Measurements from ENCODE around the gene DKKL1. TPM values are rescaled to one million over a fixed set of nuclear protein-coding genes. Genes with fewer than 3 reads are reported as not detected.
A peak's percentile ranks its signal among the peaks of the same experiment; 100 is the strongest.

The DKKL1 gene
- polyA plus RNA-seq, 4 donors, result 0.19 to 0.66 TPM; not detected in 2

GRCh38 chr19:49414256-49414655 lies 50.6 kb downstream of the DKKL1 start:
- peaks cover 0 to 37% (median 9%) of the 10 kb centered on the region in 3 donors for H3K27me3 ChIP-seq (ENCODE audit: control insufficient read depth in 3 of 3, insufficient read depth in 3 of 3, low read length in 3 of 3)
- WGBS, 3 donors, result 83 to 85% (median 84%) methylated on average over 3 of the region's 3 CpGs
- H3K9me3 ChIP-seq (ENCODE audit: control insufficient read depth in 2 of 2, insufficient read depth in 1 of 2, low read depth in 1 of 2, low read length in 1 of 2), result no peaks in the 10 kb centered on the region
- H3K4me1 ChIP-seq (ENCODE audit: control insufficient read depth in 3 of 3, insufficient read depth in 2 of 3, low read depth in 1 of 3, low read length in 2 of 3), result no peaks in the 10 kb centered on the region
- FAIRE-seq, result no peak
- no peak for DNase-seq
- H3K27ac ChIP-seq (ENCODE audit: low read depth in 1 of 3, low read length in 2 of 3), result no peak overlapping the region
- H3K36me3 ChIP-seq (ENCODE audit: control insufficient read depth in 3 of 3, insufficient read depth in 2 of 3, low read depth in 1 of 3, low read length in 3 of 3), result no peaks in the 10 kb centered on the region
- H3K4me3 ChIP-seq (ENCODE audit: low read depth in 1 of 3, low read length in 3 of 3), result no peak overlapping the region

GRCh38 chr19:49415102-49415809 lies 51.6 kb downstream of the DKKL1 start:
- H3K27me3 ChIP-seq (ENCODE audit: control insufficient read depth in 3 of 3, insufficient read depth in 3 of 3, low read length in 3 of 3), result peaks cover 0 to 44% (median 9%) of the 10 kb centered on the region in 3 donors
- H3K9me3 ChIP-seq (ENCODE audit: control insufficient read depth in 2 of 2, insufficient read depth in 1 of 2, low read depth in 1 of 2, low read length in 1 of 2), result no peaks in the 10 kb centered on the region
- H3K4me3 ChIP-seq (ENCODE audit: low read depth in 1 of 3, low read length in 3 of 3), result no peak overlapping the region
- H3K4me1 ChIP-seq (ENCODE audit: control insufficient read depth in 3 of 3, insufficient read depth in 2 of 3, low read depth in 1 of 3, low read length in 2 of 3), result no peaks in the 10 kb centered on the region
- no peaks in the 10 kb centered on the region for H3K36me3 ChIP-seq (ENCODE audit: control insufficient read depth in 3 of 3, insufficient read depth in 2 of 3, low read depth in 1 of 3, low read length in 3 of 3)
- DNase-seq, result no peak
- 47 to 68% (median 65%) methylated on average over 15 of the region's 15 CpGs for WGBS, 3 donors
- H3K27ac ChIP-seq (ENCODE audit: low read depth in 1 of 3, low read length in 2 of 3), result no peak overlapping the region
- FAIRE-seq, result no peak

GRCh38 chr19:49415810-49416200 lies 52.1 kb downstream of the DKKL1 start:
- H3K36me3 ChIP-seq (ENCODE audit: control insufficient read depth in 3 of 3, insufficient read depth in 2 of 3, low read depth in 1 of 3, low read length in 3 of 3), result no peaks in the 10 kb centered on the region
- H3K27me3 ChIP-seq (ENCODE audit: control insufficient read depth in 3 of 3, insufficient read depth in 3 of 3, low read length in 3 of 3), result peaks cover 0 to 50% (median 9%) of the 10 kb centered on the region in 3 donors
- H3K9me3 ChIP-seq (ENCODE audit: control insufficient read depth in 2 of 2, insufficient read depth in 1 of 2, low read depth in 1 of 2, low read length in 1 of 2), result no peaks in the 10 kb centered on the region
- no peak for FAIRE-seq
- H3K4me1 ChIP-seq (ENCODE audit: control insufficient read depth in 3 of 3, insufficient read depth in 2 of 3, low read depth in 1 of 3, low read length in 2 of 3), result no peaks in the 10 kb centered on the region
- no peak overlapping the region for H3K4me3 ChIP-seq (ENCODE audit: low read depth in 1 of 3, low read length in 3 of 3)
- 31 to 69% (median 65%) methylated on average over 2 of the region's 2 CpGs for WGBS, 3 donors
- no peak overlapping the region for H3K27ac ChIP-seq (ENCODE audit: low read depth in 1 of 3, low read length in 2 of 3)
- no peak for DNase-seq

GRCh38 chr19:49417088-49417487 lies 53.4 kb downstream of the DKKL1 start:
- Histone ChIP-seq H3K4me3 (ENCODE audit: low read depth in 1 of 3, low read length in 3 of 3) (no peak overlapping the region), H3K27ac (ENCODE audit: low read depth in 1 of 3, low read length in 2 of 3) (no peak overlapping the region), H3K9me3 (ENCODE audit: control insufficient read depth in 2 of 2, insufficient read depth in 1 of 2, low read depth in 1 of 2, low read length in 1 of 2) (no peaks in the 10 kb centered on the region), H3K36me3 (ENCODE audit: control insufficient read depth in 3 of 3, insufficient read depth in 2 of 3, low read depth in 1 of 3, low read length in 3 of 3) (no peaks in the 10 kb centered on the region), H3K27me3 (ENCODE audit: control insufficient read depth in 3 of 3, insufficient read depth in 3 of 3, low read length in 3 of 3) (peaks cover 5 to 61% (median 17%) of the 10 kb centered on the region in 3 donors), H3K4me1 (ENCODE audit: control insufficient read depth in 3 of 3, insufficient read depth in 2 of 3, low read depth in 1 of 3, low read length in 2 of 3) (no peaks in the 10 kb centered on the region)
- 35 to 50% (median 36%) methylated on average over 7 of the region's 7 CpGs for WGBS, 3 donors
- DNase-seq (no peak), FAIRE-seq (no peak)

- H3K4me3 ChIP-seq (ENCODE audit: low read depth in 1 of 3, low read length in 3 of 3), result no peak overlapping the region
- no peak for FAIRE-seq
Measured at GRCh38 chr19:49418511-49418910, 54.8 kb downstream of the DKKL1 start.

GRCh38 chr19:49419173-49419572 lies 55.5 kb downstream of the DKKL1 start:
- peaks cover 16 to 79% (median 32%) of the 10 kb centered on the region in 3 donors for H3K27me3 ChIP-seq (ENCODE audit: control insufficient read depth in 3 of 3, insufficient read depth in 3 of 3, low read length in 3 of 3)
- no peak overlapping the region for H3K27ac ChIP-seq (ENCODE audit: low read depth in 1 of 3, low read length in 2 of 3)
- WGBS, 3 donors, result 69 to 79% (median 71%) methylated on average over 2 of the region's 2 CpGs
- H3K9me3 ChIP-seq (ENCODE audit: control insufficient read depth in 2 of 2, insufficient read depth in 1 of 2, low read depth in 1 of 2, low read length in 1 of 2), result no peaks in the 10 kb centered on the region
- FAIRE-seq, result no peak
- H3K4me3 ChIP-seq (ENCODE audit: low read depth in 1 of 3, low read length in 3 of 3), result no peak overlapping the region
- H3K36me3 ChIP-seq (ENCODE audit: control insufficient read depth in 3 of 3, insufficient read depth in 2 of 3, low read depth in 1 of 3, low read length in 3 of 3), result no peaks in the 10 kb centered on the region
- H3K4me1 ChIP-seq (ENCODE audit: control insufficient read depth in 3 of 3, insufficient read depth in 2 of 3, low read depth in 1 of 3, low read length in 2 of 3), result peaks cover 0 to 2% (median 0%) of the 10 kb centered on the region in 3 donors
- no peak for DNase-seq

More at GRCh38 chr19:49418511-49418910, 54.8 kb downstream of the DKKL1 start:
- Histone ChIP-seq H3K9me3 (ENCODE audit: control insufficient read depth in 2 of 2, insufficient read depth in 1 of 2, low read depth in 1 of 2, low read length in 1 of 2) (no peaks in the 10 kb centered on the region), H3K27me3 (ENCODE audit: control insufficient read depth in 3 of 3, insufficient read depth in 3 of 3, low read length in 3 of 3) (peaks cover 16 to 73% (median 28%) of the 10 kb centered on the region in 3 donors), H3K27ac (ENCODE audit: low read depth in 1 of 3, low read length in 2 of 3) (no peak overlapping the region), H3K4me1 (ENCODE audit: control insufficient read depth in 3 of 3, insufficient read depth in 2 of 3, low read depth in 1 of 3, low read length in 2 of 3) (peaks cover 0 to 2% (median 0%) of the 10 kb centered on the region in 3 donors), H3K36me3 (ENCODE audit: control insufficient read depth in 3 of 3, insufficient read depth in 2 of 3, low read depth in 1 of 3, low read length in 3 of 3) (no peaks in the 10 kb centered on the region)
- no peak for DNase-seq
- 65 to 89% (median 66%) methylated on average over 5 of the region's 5 CpGs for WGBS, 3 donors

- DNase-seq (no peak), FAIRE-seq (no peak)
- WGBS, 3 donors, result 72 to 76% (median 76%) methylated on average over 2 of the region's 2 CpGs
- H3K27ac ChIP-seq (ENCODE audit: low read depth in 1 of 3, low read length in 2 of 3), result no peak overlapping the region
- H3K4me1 ChIP-seq (ENCODE audit: control insufficient read depth in 3 of 3, insufficient read depth in 2 of 3, low read depth in 1 of 3, low read length in 2 of 3), result peaks cover 0 to 2% (median 0%) of the 10 kb centered on the region in 3 donors
- H3K36me3 ChIP-seq (ENCODE audit: control insufficient read depth in 3 of 3, insufficient read depth in 2 of 3, low read depth in 1 of 3, low read length in 3 of 3), result no peaks in the 10 kb centered on the region
- no peaks in the 10 kb centered on the region for H3K9me3 ChIP-seq (ENCODE audit: control insufficient read depth in 2 of 2, insufficient read depth in 1 of 2, low read depth in 1 of 2, low read length in 1 of 2)
- no peak overlapping the region for H3K4me3 ChIP-seq (ENCODE audit: low read depth in 1 of 3, low read length in 3 of 3)
- peaks cover 18 to 90% (median 37%) of the 10 kb centered on the region in 3 donors for H3K27me3 ChIP-seq (ENCODE audit: control insufficient read depth in 3 of 3, insufficient read depth in 3 of 3, low read length in 3 of 3)
Measured at GRCh38 chr19:49420227-49420626, 56.5 kb downstream of the DKKL1 start.

GRCh38 chr19:49421039-49421877 lies 57.6 kb downstream of the DKKL1 start:
- peak overlapping the region in 1 of 3 donors; percentile 26 for H3K4me3 ChIP-seq (ENCODE audit: low read depth in 1 of 3, low read length in 3 of 3)
- no peak for FAIRE-seq
- DNase-seq, result peak; percentile 27 to 38
- H3K27ac ChIP-seq (ENCODE audit: low read depth in 1 of 3, low read length in 2 of 3), result no peak overlapping the region
- WGBS, 3 donors, result 10% methylated on average over 47 to 48 of the region's 48 CpGs
- no peaks in the 10 kb centered on the region for H3K36me3 ChIP-seq (ENCODE audit: control insufficient read depth in 3 of 3, insufficient read depth in 2 of 3, low read depth in 1 of 3, low read length in 3 of 3)
- H3K27me3 ChIP-seq (ENCODE audit: control insufficient read depth in 3 of 3, insufficient read depth in 3 of 3, low read length in 3 of 3), result peaks cover 20 to 97% (median 46%) of the 10 kb centered on the region in 3 donors
- peaks cover 0 to 2% (median 0%) of the 10 kb centered on the region in 3 donors for H3K4me1 ChIP-seq (ENCODE audit: control insufficient read depth in 3 of 3, insufficient read depth in 2 of 3, low read depth in 1 of 3, low read length in 2 of 3)
- H3K9me3 ChIP-seq (ENCODE audit: control insufficient read depth in 2 of 2, insufficient read depth in 1 of 2, low read depth in 1 of 2, low read length in 1 of 2), result no peaks in the 10 kb centered on the region

All from small intestine (tissue), 7 donors.